Measurements from ENCODE around the gene PTPN2.

Gene PTPN2

DNA sequence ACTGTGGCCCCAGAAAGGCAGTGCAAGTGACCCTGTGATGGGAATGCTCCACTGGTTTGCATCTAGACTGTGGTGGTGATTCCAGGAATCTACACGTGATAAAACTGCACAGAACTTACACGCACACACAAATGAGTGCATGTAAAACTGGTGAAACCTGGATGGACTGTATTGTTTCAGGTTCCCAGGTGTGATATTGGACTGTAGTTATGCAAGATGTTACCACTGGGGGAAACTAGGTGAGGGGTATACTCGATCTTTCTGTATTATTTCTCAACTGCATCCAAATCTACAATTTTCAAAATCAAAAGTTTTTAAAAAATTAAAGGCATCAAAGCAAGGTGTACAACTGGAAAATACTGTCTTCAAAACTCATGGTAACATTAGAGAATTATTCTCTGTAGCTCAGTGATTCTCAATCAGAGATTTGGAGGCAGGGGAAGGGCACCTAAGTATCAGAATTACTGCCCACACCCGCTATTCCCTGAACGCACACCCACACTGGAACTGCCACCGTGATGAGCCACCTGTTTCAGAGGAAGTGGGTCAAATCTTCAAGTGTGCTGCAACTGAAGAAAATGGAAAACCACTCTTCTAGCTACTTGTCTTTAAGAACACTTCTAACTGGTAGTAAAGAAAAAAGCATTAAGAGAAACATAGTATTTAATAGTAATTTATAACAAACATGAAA lies 26.7 kb downstream of the PTPN2 start:
- Mint-ChIP-seq H3K27ac (no peak overlapping the region), H3K27me3 (no peaks in the 10 kb centered on the region), H3K4me1 (peaks cover 52% of the 10 kb centered on the region), H3K4me3 (peak overlapping the region; percentile 7), H3K9me3 (no peaks in the 10 kb centered on the region), H3K36me3 (ENCODE audit: low read depth) (peaks cover 37% of the 10 kb centered on the region)
- peak; percentile 36 for DNase-seq
- peak; percentile 78 for ATAC-seq

DNA sequence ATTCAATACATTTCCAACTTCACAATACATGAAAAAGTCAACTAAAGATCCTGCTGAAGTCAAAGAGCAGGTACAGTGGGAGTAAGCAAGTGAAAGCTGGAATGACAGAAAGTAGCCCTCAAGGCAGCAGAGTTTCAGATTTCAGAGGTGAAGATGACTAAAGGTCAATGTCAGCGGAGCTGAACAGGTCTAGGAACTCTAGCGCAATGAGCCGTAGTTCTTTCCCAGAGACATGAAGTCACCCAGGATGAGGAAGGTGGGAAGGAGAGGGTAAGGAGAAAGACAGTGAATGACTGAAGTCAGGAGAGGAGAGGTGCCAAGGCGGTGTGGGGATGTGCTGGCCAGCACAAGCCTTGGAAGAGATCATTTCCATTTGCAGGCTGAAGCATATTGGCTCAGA lies 28.1 kb downstream of the PTPN2 start:
- Mint-ChIP-seq H3K4me3 (no peak overlapping the region), H3K9me3 (no peaks in the 10 kb centered on the region), H3K27me3 (no peaks in the 10 kb centered on the region), H3K4me1 (peaks cover 38% of the 10 kb centered on the region), H3K27ac (no peak overlapping the region), H3K36me3 (ENCODE audit: low read depth) (peaks cover 37% of the 10 kb centered on the region)
- ATAC-seq, result no peak
- DNase-seq, result no peak

DNA sequence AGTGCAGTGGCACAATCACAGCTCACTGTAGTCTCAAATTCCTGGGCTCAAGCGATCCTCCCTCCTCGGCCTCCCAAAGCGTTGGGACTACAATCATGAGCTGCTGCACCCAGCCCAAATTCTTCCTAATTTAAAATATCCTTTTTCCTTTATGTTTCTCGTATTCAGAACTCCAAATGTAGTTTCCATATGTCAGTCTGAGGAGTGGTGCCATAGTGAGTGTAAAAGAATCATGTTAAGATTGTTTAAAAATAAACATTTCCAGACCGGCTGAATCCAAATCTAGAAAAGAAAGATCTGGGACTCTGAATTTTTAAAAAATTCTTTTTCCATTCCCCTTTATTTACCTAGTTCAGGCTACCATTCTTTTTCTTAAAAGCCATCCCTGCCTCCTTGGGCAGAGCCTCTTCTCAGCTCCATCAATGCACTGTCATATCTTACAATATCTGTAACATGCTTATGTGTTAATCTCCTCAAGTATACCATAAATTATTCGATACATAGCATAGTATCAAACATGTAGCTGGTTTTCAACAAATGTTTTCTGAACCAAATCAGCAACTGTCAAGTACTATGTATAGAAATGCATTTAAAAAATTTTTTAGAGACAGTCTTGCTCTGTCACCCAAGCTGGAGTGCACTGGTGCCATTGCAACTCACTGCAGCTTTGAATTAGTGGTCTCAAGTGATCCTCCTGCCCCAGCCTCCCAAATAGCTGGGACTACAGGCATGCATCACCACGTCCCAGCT lies 31.3 kb downstream of the PTPN2 start:
- H3K36me3 Mint-ChIP-seq (ENCODE audit: low read depth), result peaks cover 47% of the 10 kb centered on the region
- ATAC-seq (no peak), DNase-seq (no peak)
- H3K4me1 Mint-ChIP-seq, result peaks cover 22% of the 10 kb centered on the region
- H3K4me3 Mint-ChIP-seq, result no peak overlapping the region
- H3K27me3 Mint-ChIP-seq, result no peaks in the 10 kb centered on the region
- H3K9me3 Mint-ChIP-seq, result no peaks in the 10 kb centered on the region
- H3K27ac Mint-ChIP-seq, result no peak overlapping the region

DNA sequence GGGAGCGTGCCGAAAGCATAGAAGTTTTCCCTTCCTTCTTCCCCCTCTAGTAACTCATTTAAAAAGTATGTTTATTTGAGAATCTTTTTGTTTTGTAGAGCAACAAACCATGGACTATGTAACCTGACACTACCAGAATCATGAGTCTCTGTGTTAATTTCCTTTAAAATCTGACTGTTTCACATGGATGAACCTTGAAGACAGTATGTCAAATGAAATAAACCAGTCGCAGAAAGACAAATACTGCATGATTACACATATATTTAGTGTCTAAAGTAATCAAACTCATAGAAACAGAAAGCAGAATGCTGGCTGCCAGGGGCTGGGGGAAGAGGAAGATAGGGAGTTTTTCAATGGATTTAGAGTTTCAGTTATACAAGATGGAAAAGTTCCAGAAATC lies 32.3 kb downstream of the PTPN2 start:
- no peak overlapping the region for H3K4me3 Mint-ChIP-seq
- H3K9me3 Mint-ChIP-seq, result no peaks in the 10 kb centered on the region
- ATAC-seq (no peak), DNase-seq (no peak)
- no peak overlapping the region for H3K27ac Mint-ChIP-seq
- H3K27me3 Mint-ChIP-seq, result no peaks in the 10 kb centered on the region
- peaks cover 40% of the 10 kb centered on the region for H3K36me3 Mint-ChIP-seq (ENCODE audit: low read depth)
- peaks cover 14% of the 10 kb centered on the region for H3K4me1 Mint-ChIP-seq

DNA sequence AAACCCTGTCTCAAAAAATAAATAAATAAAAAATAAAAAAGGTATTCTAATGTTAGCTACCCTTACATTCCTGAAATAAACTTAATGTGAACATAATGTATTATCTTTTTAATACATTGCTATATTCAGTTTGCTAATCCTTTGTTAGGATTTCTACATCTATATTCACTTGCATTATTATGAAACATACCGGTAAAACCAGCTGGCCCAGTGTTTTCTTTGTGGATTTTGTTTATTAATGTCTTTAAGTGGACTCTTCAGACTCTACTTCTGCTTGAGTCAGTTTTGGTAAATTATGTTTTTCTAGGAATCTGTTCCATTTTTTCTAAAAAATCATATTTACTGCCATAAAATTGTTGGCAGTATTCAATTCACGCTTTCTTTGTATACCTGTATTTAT lies 34.5 kb downstream of the PTPN2 start:
- no peak for ATAC-seq
- Mint-ChIP-seq H3K4me1 (peaks cover 26% of the 10 kb centered on the region), H3K27ac (no peak overlapping the region)

DNA sequence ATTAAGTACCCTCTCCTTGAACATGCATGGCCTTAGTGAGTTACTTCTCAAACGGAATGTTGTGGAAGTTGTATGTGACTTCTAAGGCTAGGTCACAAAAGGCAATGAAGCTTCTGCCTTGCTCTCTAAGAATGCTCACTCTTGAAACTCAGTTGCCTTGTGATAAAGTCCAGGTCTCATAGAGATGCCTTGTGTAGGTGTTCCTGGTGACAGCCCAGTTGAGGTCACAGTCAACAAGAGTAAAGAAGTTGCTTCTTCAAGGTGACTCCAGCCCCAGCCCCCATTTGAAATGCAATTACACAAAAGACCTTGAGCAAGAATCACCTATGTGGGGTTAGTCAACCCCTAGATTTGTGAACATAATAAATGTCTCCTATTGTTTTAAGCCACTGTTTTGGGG lies 35.6 kb downstream of the PTPN2 start:
- DNase-seq (no peak), ATAC-seq (no peak)
- H3K9me3 Mint-ChIP-seq, result no peaks in the 10 kb centered on the region
- H3K4me3 Mint-ChIP-seq, result no peak overlapping the region
- H3K27me3 Mint-ChIP-seq, result no peaks in the 10 kb centered on the region
- no peak overlapping the region for H3K27ac Mint-ChIP-seq
- H3K36me3 Mint-ChIP-seq (ENCODE audit: low read depth), result peaks cover 27% of the 10 kb centered on the region
- peaks cover 32% of the 10 kb centered on the region for H3K4me1 Mint-ChIP-seq

More for the DNA sequence above, 34.5 kb downstream of the PTPN2 start:
- no peaks in the 10 kb centered on the region for H3K27me3 Mint-ChIP-seq
- no peak overlapping the region for H3K4me3 Mint-ChIP-seq
- H3K9me3 Mint-ChIP-seq, result no peaks in the 10 kb centered on the region
- H3K36me3 Mint-ChIP-seq (ENCODE audit: low read depth), result peaks cover 30% of the 10 kb centered on the region
- DNase-seq, result no peak

DNA sequence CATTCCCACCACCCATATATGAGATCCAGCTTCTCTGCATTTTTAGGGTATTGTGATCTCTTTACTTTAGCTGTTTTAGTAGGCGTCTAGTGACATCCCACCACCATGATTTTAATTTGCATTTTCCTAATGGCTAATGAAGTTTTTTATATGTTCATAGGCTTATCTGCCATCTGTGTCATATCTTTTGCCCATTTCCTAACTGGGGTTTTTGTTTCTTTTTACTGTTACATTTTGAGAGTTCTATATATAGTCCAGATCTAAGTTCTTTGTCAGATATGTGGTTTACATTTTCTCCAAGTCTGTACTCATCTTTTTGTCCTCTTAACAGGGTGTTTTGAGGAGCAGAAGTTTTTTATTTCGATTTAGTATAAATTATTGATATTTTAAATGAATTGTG lies 39.6 kb downstream of the PTPN2 start:
- Mint-ChIP-seq H3K4me1 (peaks cover 67% of the 10 kb centered on the region), H3K9me3 (no peaks in the 10 kb centered on the region), H3K36me3 (ENCODE audit: low read depth) (peaks cover 30% of the 10 kb centered on the region), H3K4me3 (no peak overlapping the region), H3K27ac (peak overlapping the region; percentile 71), H3K27me3 (no peaks in the 10 kb centered on the region)
- DNase-seq (no peak), ATAC-seq (no peak)

DNA sequence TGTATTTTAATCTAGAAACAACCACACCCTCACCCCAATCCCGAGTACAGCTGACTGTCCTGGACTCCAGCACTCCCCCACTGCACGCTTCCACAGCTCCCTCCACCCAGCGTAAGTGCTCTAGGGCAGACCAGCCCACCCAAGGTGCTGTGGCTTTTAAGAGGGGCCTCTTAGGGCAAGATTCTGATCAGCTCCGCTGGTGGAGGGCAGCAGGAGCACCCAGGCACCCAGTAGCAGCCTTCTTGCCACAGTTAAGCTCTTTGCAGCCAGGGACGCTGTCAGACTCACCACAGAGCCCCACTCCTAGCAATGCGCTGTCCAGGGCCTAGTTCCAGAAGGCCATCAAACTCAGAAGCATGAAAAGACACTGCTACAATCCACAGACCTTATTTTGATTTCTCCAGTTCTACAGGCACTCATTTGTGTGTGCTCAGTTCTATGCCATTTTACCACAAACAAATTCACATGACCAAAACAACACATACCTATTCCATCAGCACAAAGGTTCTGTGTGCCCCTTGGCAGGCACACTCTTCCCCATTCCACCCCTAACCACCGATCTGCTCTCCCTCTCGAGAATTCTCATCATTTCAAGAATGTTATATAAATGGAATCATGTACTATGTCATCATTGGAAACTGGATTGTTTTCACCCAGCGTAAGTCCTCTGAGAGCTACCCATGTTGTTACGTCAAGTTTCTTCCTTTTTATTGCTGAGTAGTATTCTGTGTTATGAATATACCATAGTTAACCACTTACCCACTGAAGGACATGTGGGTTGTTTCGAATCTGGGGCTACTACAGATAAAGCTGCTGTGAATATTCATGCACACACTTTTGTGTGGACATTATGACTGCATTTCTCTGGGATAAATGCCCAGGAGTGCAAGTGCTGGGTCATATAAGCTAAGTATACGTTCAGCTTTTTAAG lies 40.4 kb downstream of the PTPN2 start:
- Mint-ChIP-seq H3K9me3 (no peaks in the 10 kb centered on the region), H3K4me3 (no peak overlapping the region), H3K27ac (peak overlapping the region; percentile 12), H3K36me3 (ENCODE audit: low read depth) (peaks cover 25% of the 10 kb centered on the region), H3K4me1 (peaks cover 72% of the 10 kb centered on the region), H3K27me3 (no peaks in the 10 kb centered on the region)
- ATAC-seq (no peak), DNase-seq (no peak)

DNA sequence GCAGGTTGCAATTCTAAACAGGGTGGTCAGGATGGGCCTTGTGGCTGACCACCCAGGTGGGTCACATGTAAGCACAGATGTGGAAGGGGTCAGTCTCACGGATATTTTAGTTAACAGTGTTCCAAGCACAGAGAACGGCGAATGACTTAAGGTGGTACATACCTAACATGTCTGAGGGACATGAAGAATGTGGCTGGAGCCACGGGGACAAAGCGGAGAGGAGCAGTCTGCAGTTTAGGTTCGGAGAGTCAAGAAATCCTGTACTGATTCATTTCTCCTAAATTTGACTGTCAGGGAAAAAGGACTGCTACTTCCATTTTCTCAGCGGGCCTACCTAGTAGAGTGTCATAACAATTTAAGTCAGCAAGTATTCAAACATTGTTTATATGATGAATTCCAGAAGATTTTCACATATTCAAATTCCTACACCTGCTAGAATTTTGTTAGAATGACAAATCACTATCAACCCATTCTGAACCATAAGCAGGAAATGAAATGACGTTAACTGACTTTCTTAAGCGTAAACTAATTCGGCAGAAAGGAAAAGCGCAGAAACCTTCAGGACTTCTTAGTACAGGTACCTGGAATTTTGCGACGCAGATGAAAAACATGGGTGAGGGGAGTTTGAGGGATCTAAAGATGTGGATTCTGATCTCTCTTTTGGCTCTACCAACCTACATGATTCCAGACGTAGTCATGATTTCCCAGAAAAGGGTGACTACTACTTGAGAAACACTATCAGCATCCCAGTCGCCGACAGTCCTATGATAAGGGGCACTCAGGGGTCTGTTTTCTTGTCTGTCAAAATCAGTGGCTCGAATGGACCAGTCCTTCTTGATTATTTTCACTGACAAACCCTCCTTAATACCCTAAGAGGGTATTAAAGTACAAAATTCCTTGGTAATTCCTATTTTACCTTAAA lies 41.3 kb downstream of the PTPN2 start:
- ATAC-seq (no peak), DNase-seq (no peak)
- peaks cover 19% of the 10 kb centered on the region for H3K36me3 Mint-ChIP-seq (ENCODE audit: low read depth)
- H3K27ac Mint-ChIP-seq, result no peak overlapping the region
- no peaks in the 10 kb centered on the region for H3K9me3 Mint-ChIP-seq
- peaks cover 82% of the 10 kb centered on the region for H3K4me1 Mint-ChIP-seq
- no peak overlapping the region for H3K4me3 Mint-ChIP-seq
- H3K27me3 Mint-ChIP-seq, result no peaks in the 10 kb centered on the region

DNA sequence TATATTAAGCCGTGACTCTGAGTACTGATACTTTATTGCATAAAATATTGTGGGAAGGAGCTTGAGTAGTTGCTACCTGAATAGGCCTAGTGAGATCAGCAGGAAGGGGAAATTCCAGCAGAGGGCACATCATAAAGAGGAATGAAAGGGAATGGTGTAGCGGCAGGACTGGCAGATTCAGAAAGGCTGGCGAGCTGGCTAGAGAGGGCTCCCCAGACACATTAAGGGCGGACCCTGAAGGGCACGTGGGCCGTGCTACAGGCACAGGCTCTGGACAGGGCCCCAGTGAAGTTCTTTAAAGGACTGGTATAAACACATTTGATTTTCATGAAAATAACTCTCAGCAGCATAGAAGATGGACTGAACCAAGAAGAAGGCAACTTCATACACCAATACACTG lies 43.0 kb downstream of the PTPN2 start:
- Mint-ChIP-seq H3K27ac (peak overlapping the region; percentile 89), H3K4me1 (peaks cover 81% of the 10 kb centered on the region), H3K9me3 (no peaks in the 10 kb centered on the region), H3K27me3 (no peaks in the 10 kb centered on the region), H3K36me3 (ENCODE audit: low read depth) (peaks cover 15% of the 10 kb centered on the region), H3K4me3 (peak overlapping the region; percentile 55)
- DNase-seq (no peak), ATAC-seq (no peak)

DNA sequence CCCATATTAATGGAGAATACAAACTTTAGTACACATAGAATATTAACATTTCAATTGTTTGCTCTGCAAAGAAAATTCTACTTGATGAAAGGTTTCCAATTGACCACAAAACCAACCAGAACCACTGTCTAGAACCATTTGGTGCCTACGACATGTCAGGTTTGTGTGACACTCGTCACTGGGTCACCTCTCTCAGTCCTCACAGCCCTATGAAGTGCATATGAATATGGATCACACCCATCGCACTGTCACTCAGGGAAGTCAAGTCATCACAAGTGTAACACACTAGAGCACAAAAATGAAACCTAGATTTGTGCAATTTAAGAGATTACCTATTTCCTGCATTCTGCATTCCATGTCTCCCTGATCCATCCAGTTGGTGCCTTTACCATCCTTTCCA lies 43.7 kb downstream of the PTPN2 start:
- peak overlapping the region; percentile 55 for H3K4me3 Mint-ChIP-seq
- H3K27me3 Mint-ChIP-seq, result no peaks in the 10 kb centered on the region
- H3K27ac Mint-ChIP-seq, result peak overlapping the region; percentile 89
- ATAC-seq (no peak), DNase-seq (no peak)
- H3K4me1 Mint-ChIP-seq, result peaks cover 75% of the 10 kb centered on the region
- H3K36me3 Mint-ChIP-seq (ENCODE audit: low read depth), result peaks cover 16% of the 10 kb centered on the region
- H3K9me3 Mint-ChIP-seq, result no peaks in the 10 kb centered on the region

DNA sequence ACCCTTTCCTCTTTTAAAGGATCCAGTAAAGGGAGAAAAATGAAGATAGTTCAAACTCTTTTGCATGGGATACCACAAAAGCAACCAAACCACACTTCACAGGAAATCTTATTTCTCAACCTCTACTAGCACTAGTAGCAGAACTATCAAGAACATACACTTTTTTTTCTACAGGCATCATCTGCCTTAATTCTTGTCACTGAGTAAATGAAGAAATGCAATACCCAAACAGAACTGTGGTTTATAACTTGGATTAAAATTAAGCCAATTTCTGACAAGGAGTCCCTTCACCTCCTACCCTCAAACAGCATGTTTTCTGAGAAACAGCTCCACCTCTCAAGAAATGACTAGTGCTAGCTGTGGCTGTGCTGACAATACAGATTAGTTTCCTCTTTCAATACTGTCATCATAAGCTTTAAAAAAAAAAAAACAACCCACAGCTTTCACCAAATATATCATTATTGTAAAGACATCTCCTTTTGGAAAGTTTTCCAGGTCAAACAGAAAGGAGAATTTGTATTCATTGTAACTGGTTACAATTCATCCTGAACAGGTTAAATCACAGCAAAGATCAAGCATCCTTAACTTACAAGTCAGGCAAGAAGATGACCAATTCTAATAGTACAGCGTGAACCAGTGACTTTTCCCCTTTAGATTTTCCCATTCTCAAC lies 44.4 kb downstream of the PTPN2 start:
- Mint-ChIP-seq H3K27ac (peak overlapping the region; percentile 89), H3K4me1 (peaks cover 67% of the 10 kb centered on the region), H3K4me3 (peak overlapping the region; percentile 46), H3K9me3 (no peaks in the 10 kb centered on the region), H3K36me3 (ENCODE audit: low read depth) (peaks cover 21% of the 10 kb centered on the region), H3K27me3 (no peaks in the 10 kb centered on the region)
- DNase-seq, result peak; percentile 16
- peak; percentile 86 for ATAC-seq

DNA sequence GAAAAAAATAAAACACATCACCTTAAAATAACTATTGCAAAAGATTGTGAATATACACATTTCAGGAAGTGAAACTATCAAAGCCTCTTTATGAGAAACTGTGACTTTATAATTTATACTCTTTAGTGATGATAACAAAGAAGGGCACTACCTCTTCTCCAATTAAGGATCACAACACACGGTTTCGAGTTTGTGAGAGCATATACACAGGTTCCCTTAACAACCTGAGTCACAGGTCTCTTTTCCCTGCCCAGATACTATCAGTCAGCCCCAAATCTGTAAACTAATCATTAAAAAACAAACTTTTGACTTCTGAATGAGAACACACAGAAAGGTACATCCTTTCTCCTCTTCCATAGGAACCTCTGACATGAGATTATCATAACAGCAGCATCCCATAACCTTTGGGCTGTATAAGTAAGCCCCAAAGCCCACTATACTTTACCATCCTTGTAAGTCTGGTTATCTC lies 44.9 kb downstream of the PTPN2 start:
- Mint-ChIP-seq H3K4me3 (peak overlapping the region; percentile 46), H3K27ac (peak overlapping the region; percentile 89), H3K9me3 (no peaks in the 10 kb centered on the region), H3K36me3 (ENCODE audit: low read depth) (peaks cover 24% of the 10 kb centered on the region), H3K27me3 (no peaks in the 10 kb centered on the region), H3K4me1 (peaks cover 62% of the 10 kb centered on the region)
- no peak for DNase-seq
- peak; percentile 73 for ATAC-seq

Measured in activated naive CD8-positive, alpha-beta T cell treated with anti-CD3 and anti-CD28 coated beads, Interleukin-2, amount 50 U/mL, for 24 hours (primary cell).